Activated CD4-positive, alpha-beta T cell treated with anti-CD3 and anti-CD28 coated beads, Interleukin-10, Interleukin-2, amounts not matched to agents 100 ng/mL and 50 ng/mL, durations not matched to agents 16 hours and 8 hours (primary cell): ENCODE measurements around the gene KRTAP10-5.
"Not testable (repeated sequence)": the region's sequence is repeated elsewhere in the genome, so short reads cannot be mapped to it uniquely, and the experiment has no call there.

Source experiments
- DNase-seq: peaks from one replicate; pipeline ENCODE4 v3.0.0-alpha.2; 2020

KRTAP10-5 gene

DNA sequence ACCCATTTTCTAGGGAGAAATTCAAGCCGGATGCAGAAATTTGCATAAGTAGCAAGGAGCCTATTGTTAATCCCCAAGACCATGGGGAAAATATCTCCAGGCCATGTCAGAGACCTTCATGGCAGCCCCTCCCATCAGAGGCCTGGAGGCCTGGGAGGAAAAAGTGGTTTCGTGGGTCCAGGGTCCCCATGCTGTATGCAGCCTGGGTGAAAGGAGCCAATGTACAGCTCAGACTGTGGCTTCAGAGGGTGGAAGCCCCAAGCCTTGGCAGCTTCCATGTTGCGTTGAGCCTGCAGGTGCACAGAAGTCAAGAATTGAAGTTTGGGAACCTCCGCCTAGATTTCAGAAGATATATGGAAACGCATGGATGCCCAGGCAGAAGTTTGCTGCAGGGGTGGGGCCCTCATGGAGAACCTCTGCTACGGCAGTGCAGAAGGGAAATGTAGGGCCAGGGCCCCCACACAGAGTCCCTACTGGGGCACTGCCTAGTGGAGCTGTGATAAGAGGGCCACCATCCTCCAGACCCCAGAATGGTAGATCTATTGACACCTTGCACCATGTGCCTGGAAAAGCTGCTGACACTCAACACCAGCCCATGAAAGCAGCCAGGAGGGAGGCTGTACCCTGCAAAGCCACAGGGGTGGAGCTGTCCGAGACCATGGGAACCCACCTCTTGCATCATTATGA is 29.9 kb upstream of the KRTAP10-5 start:
- DNase-seq = not testable (repeated sequence)

DNA sequence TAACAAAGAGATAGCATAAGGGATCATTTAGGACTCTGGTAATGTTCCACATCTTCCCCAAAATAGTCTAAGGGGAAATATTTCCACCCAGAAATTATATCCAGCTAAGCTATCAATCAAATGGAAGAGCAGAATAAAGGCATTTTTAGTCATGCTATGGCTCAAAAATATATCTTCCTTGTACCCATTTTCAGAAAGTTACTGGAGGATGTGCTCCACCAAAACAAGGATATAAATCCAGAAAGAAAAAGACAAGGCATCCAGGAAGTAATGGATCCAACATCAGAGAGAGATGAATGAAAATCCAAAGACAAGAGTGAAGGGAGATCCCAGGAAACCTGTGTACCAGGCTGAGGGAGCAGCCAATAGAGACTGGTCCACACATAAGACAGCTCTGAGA is 28.8 kb upstream of the KRTAP10-5 start:
- DNase-seq = no peak

- DNase-seq = no peak
Observed at GRCh38 chr21:44606495-44606894, 26.1 kb upstream of the KRTAP10-5 start.

GRCh38 chr21:44603911-44604310 is 23.5 kb upstream of the KRTAP10-5 start:
- no peak for DNase-seq

GRCh38 chr21:44603109-44603875 is 22.9 kb upstream of the KRTAP10-5 start:
- DNase-seq = no peak

- DNase-seq = no peak
Observed at GRCh38 chr21:44602463-44602850, 22.1 kb upstream of the KRTAP10-5 start.

GRCh38 chr21:44601596-44602462 is 21.4 kb upstream of the KRTAP10-5 start:
- no peak for DNase-seq

DNA sequence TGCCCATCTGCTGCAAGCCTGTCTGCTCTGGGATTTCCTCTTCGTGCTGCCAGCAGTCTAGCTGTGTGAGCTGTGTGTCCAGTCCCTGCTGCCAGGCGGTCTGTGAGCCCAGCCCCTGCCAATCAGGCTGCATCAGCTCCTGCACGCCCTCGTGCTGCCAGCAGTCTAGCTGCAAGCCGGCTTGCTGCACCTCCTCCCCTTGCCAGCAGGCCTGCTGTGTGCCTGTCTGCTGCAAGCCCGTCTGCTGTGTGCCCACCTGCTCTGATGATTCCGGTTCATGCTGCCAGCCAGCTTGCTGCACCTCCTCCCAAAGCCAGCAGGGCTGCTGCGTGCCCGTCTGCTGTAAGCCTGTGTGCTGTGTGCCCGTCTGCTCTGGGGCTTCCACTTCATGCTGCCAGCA is 20.7 kb upstream of the KRTAP10-5 start:
- DNase-seq = not testable (repeated sequence)

DNA sequence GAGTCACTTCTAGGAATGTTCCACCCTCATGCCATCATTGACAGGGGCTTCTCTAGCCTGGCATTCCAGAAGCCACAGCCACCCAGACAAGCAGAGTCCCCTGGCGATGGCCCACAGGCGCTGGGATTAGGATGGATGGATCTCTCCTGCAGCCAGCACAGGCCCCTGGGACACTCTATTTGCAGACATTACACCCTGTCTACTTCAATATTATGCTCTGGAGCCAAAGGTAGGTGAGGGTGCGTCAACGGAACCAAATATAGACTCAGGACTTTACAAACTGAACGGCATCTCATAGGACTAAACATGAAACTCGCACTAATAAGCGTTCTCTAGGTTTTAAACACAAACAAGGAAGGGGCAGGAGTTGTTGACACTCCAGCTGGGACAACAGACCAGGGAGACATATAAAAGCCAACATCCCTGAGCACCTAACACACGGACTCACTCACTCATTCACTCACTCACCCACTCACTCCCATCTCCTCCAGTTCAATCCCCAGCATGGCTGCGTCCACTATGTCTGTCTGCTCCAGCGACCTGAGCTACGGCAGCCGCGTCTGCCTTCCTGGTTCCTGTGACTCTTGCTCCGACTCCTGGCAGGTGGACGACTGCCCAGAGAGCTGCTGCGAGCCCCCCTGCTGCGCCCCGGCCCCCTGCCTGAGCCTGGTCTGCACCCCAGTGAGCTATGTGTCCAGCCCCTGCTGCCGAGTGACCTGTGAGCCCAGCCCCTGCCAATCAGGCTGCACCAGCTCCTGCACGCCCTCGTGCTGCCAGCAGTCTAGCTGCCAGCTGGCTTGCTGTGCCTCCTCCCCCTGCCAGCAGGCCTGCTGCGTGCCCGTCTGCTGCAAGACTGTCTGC is 19.9 kb upstream of the KRTAP10-5 start, which contains the start of gene KRTAP10-7:
Gene KRTAP10-7 (plus strand): TSS at position 480 of the 861 bp plus-strand sequence. CDS start 25 bp downstream, at position 505.
- not testable (repeated sequence) for DNase-seq

- no peak for DNase-seq
Observed at GRCh38 chr21:44599264-44600029, 19.0 kb upstream of the KRTAP10-5 start.

DNA sequence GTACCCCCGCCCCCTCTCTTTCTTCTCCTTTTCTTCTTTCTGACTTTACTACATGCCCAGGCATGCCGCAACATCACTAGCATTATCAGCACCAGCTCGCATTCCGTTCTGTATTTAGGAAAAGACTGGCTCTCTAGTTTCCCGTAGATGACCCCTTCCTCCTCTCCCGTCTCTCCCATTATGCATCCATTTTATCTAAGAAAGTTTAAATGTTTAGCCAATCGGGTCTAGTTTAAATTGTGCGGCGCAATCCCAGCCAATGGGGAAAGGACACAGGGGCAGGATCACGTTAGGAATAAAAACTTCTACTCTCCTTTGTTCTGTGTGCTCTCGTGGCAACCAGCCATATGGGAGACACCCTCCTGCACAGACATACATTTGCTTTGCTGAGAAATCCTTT is 17.7 kb upstream of the KRTAP10-5 start:
- DNase-seq = no peak

GRCh38 chr21:44596068-44596725 is 15.8 kb upstream of the KRTAP10-5 start:
- no peak for DNase-seq

DNA sequence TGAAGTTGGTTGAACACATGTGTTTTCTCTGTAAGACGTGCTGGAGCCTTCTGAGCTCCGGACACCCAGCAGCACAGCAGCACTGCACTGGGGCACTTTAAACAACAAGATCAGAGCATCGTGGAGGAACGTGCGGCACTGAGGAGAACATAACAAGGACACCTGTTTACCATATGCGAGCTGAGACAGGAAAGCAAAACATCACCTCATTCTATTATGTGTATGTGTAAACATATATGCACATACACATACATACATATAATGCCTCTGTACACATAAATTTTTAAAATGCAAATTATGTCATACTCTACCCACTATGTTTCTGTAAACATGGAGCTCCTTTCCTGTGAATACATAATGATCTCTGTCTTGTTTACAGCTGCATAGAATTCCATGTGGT is 15.1 kb upstream of the KRTAP10-5 start:
- DNase-seq = no peak

- no peak for DNase-seq
Observed at GRCh38 chr21:44594406-44594916, 14.1 kb upstream of the KRTAP10-5 start.

DNA sequence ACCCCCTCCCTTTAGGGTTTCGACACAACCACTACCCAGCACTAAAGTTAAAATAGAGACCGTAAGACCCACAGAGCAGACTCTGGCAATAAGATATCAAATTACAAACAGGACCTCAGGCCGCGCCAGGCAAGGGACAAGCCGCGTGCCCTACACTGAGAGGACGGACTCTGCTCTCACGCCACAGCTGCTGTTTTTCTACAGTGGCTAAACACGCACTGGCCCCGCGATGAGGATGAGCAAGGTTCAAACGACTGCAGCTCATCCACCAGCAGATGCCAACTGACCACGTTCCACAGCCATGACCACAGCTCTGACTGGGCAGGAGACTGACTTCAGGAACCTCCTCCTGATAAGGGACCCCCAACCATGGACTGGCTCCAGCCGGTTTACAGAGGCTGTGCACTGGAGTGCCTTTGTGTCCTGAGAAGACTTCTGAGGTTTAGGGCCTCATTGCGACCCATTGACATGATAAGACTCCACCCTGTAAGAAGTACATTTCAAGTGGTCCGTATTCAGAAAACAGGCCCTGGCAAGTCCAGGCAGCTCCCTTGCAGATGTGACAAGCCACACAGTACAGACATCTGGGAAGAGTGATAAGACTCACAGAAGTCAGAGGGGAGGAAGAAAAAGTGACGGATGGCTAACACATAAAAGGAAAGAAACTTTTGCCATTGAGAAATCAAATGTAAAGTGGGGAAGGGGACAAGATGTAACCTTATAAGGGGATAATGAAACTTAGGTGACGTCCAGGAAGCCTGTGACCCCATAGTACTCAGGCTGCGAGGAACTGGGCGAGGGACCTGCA is 13.4 kb upstream of the KRTAP10-5 start:
- DNase-seq = no peak

- DNase-seq = no peak
Observed at GRCh38 chr21:44592446-44593311, 12.3 kb upstream of the KRTAP10-5 start, which contains the start of gene KRTAP10-6. Gene KRTAP10-6 (minus strand): TSS chr21:44592505. CDS start chr21:44592484, 21 bp downstream.

DNA sequence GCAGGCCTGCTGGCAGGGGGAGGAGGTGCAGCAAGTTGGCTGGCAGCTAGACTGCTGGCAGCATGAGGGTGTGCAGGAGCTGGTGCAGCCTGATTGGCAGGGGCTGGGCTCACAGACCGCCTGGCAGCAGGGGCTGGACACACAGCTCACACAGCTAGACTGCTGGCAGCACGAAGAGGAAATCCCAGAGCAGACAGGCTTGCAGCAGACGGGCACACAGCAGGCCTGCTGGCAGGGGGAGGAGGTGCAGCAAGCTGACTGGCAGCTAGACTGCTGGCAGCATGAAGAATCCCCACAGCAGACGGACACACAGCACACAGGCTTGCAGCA is 11.4 kb upstream of the KRTAP10-5 start:
- not testable (repeated sequence) for DNase-seq

- not testable (repeated sequence) for DNase-seq
Observed at GRCh38 chr21:44590897-44591800, 10.7 kb upstream of the KRTAP10-5 start.
